Measurements from ENCODE around the gene SHOC1. TPM values are rescaled to one million over a fixed set of nuclear protein-coding genes. Genes with fewer than 3 reads are reported as not detected.
"Not testable (repeated sequence)": the region's sequence is repeated elsewhere in the genome, so short reads cannot be mapped to it uniquely, and the experiment has no call there.

SHOC1 gene
- total RNA-seq, 6 experiments from 2014 or later: not detected

- no peaks in the 10 kb centered on the region for H3K9me3 Mint-ChIP-seq
- no peaks in the 10 kb centered on the region for H3K36me3 Mint-ChIP-seq (ENCODE audit: low read depth)
- H3K4me3 Mint-ChIP-seq: no peak overlapping the region
- no peak for DNase-seq
- H3K27me3 Mint-ChIP-seq (ENCODE audit: insufficient read depth): no peaks in the 10 kb centered on the region; the same call in 1 of the 2 replicates
- no peak for TF ChIP-seq CTCF (IDR thresholded peaks at IDR 0.05)
- no peak overlapping the region for H3K27ac Mint-ChIP-seq
- H3K4me1 Mint-ChIP-seq (ENCODE audit: low read depth): peaks cover 6% of the 10 kb centered on the region; the same call in 1 of the 2 replicates
Measured at GRCh38 chr9:111799506-111799905, 4.8 kb upstream of the SHOC1 start.

GRCh38 chr9:111798786-111799185, 4.0 kb upstream of the SHOC1 start:
- no peak overlapping the region for H3K27ac Mint-ChIP-seq
- H3K9me3 Mint-ChIP-seq: no peaks in the 10 kb centered on the region
- H3K4me1 Mint-ChIP-seq (ENCODE audit: low read depth): peaks cover 6% of the 10 kb centered on the region; the same call in 1 of the 2 replicates
- TF ChIP-seq CTCF (IDR thresholded peaks at IDR 0.05): no peak
- no peaks in the 10 kb centered on the region for H3K36me3 Mint-ChIP-seq (ENCODE audit: low read depth)
- H3K4me3 Mint-ChIP-seq: no peak overlapping the region
- H3K27me3 Mint-ChIP-seq (ENCODE audit: insufficient read depth): no peaks in the 10 kb centered on the region; the same call in 1 of the 2 replicates
- peak; percentile 36 for DNase-seq

GRCh38 chr9:111795557-111795839, 761 bp upstream of the SHOC1 start:
- Mint-ChIP-seq H3K4me3 (no peak overlapping the region), H3K27ac (no peak overlapping the region), H3K27me3 (ENCODE audit: insufficient read depth) (no peaks in the 10 kb centered on the region; the same call in 1 of the 2 replicates), H3K4me1 (ENCODE audit: low read depth) (peaks cover 6% of the 10 kb centered on the region; the same call in 1 of the 2 replicates), H3K36me3 (ENCODE audit: low read depth) (no peaks in the 10 kb centered on the region), H3K9me3 (no peaks in the 10 kb centered on the region)
- no peak for TF ChIP-seq CTCF (IDR thresholded peaks at IDR 0.05)
- no peak for DNase-seq

GRCh38 chr9:111791821-111792220, 2.9 kb downstream of the SHOC1 start:
- DNase-seq; H3K27me3 Mint-ChIP-seq (ENCODE audit: insufficient read depth); H3K4me1 Mint-ChIP-seq (ENCODE audit: low read depth); H3K36me3 Mint-ChIP-seq (ENCODE audit: low read depth); H3K9me3 Mint-ChIP-seq; H3K4me3 Mint-ChIP-seq; H3K27ac Mint-ChIP-seq: not testable (repeated sequence)

GRCh38 chr9:111789881-111790280, 4.9 kb downstream of the SHOC1 start:
- Mint-ChIP-seq H3K9me3 (no peaks in the 10 kb centered on the region; the same call in 1 of the 2 replicates), H3K4me1 (ENCODE audit: low read depth) (no peaks in the 10 kb centered on the region), H3K36me3 (ENCODE audit: low read depth) (peaks cover 14% of the 10 kb centered on the region), H3K4me3 (no peak overlapping the region), H3K27ac (no peak overlapping the region), H3K27me3 (ENCODE audit: insufficient read depth) (no peaks in the 10 kb centered on the region; the same call in 1 of the 2 replicates)
- no peak for TF ChIP-seq CTCF (IDR thresholded peaks at IDR 0.05)
- DNase-seq: no peak

- no peak overlapping the region for H3K4me3 Mint-ChIP-seq
- H3K9me3 Mint-ChIP-seq: no peaks in the 10 kb centered on the region; the same call in 1 of the 2 replicates
- no peak for TF ChIP-seq CTCF (IDR thresholded peaks at IDR 0.05)
Measured at GRCh38 chr9:111783857-111784256, 10.9 kb downstream of the SHOC1 start.

More at GRCh38 chr9:111783857-111784256, 10.9 kb downstream of the SHOC1 start:
- Mint-ChIP-seq H3K4me1 (ENCODE audit: low read depth) (peaks cover 5% of the 10 kb centered on the region; the same call in 1 of the 2 replicates), H3K36me3 (ENCODE audit: low read depth) (peaks cover 14% of the 10 kb centered on the region), H3K27me3 (ENCODE audit: insufficient read depth) (no peaks in the 10 kb centered on the region), H3K27ac (no peak overlapping the region)
- DNase-seq: no peak

All from HFFc6 (cell line).